Activated CD4-positive, alpha-beta T cell treated with anti-CD3 and anti-CD28 coated beads for 48 hours (primary cell): Measurements from ENCODE around the gene VWA7.

Source experiments
- DNase-seq: peaks from one replicate; pipeline ENCODE4 v3.0.0-alpha.2; 2020

Gene VWA7

GRCh38 chr6:31727717-31728671, 49.1 kb downstream of the VWA7 start:
- no peak for DNase-seq

- DNase-seq = peak; percentile 26
These were observed 50.0 kb downstream of the VWA7 start for GRCh38 chr6:31727034-31727716.

GRCh38 chr6:31725502-31726350, 51.4 kb downstream of the VWA7 start:
- no peak for DNase-seq

- no peak for DNase-seq
These were observed 53.0 kb downstream of the VWA7 start for GRCh38 chr6:31723980-31724691.

- DNase-seq = no peak
These were observed 53.7 kb downstream of the VWA7 start, which contains the start of gene MPIG6B for GRCh38 chr6:31723245-31723979. MPIG6B (plus strand) TSS chr6:31723373; CDS start chr6:31723384, 11 bp downstream.

- DNase-seq = no peak
These were observed 55.0 kb downstream of the VWA7 start for GRCh38 chr6:31722173-31722572.

GRCh38 chr6:31721351-31722020, 55.6 kb downstream of the VWA7 start, which contains the start of gene LY6G6C:
LY6G6C (minus strand) TSS chr6:31721746; CDS start chr6:31721679, 67 bp downstream.
- no peak for DNase-seq

GRCh38 chr6:31720196-31720770, 56.8 kb downstream of the VWA7 start:
- no peak for DNase-seq

- DNase-seq = no peak
These were observed 58.1 kb downstream of the VWA7 start for GRCh38 chr6:31719001-31719400.

GRCh38 chr6:31718265-31718664, 58.9 kb downstream of the VWA7 start:
- DNase-seq = no peak

- no peak for DNase-seq
These were observed 59.5 kb downstream of the VWA7 start for GRCh38 chr6:31717499-31718222.
